WTC11 (cell line): Measurements from ENCODE around the gene LRFN2.

Source experiments
- CREB1 ChIP-seq: sonication (generic); formaldehyde crosslinking; IDR thresholded peaks from 2 replicates; pipeline ENCODE4 v1.8.0; 2023; ENCODE audit warnings: mild to moderate bottlenecking, missing genetic modification reagents
- ETV6 ChIP-seq: sonication (generic); formaldehyde crosslinking; IDR thresholded peaks from 2 replicates; pipeline ENCODE4 v1.8.1; 2022; ENCODE audit warnings: mild to moderate bottlenecking, missing genetic modification reagents
- GABPB1 ChIP-seq: sonication (generic); formaldehyde crosslinking; IDR thresholded peaks from 2 replicates; pipeline ENCODE4 v1.8.1; 2023; ENCODE audit warnings: mild to moderate bottlenecking, missing genetic modification reagents
- GTF2I ChIP-seq: fragments of 250-450 bp; sonication (Bioruptor Pico); conservative IDR thresholded peaks from 2 replicates; pipeline ENCODE4 v1.4.0; 2021; ENCODE audit warnings: mild to moderate bottlenecking
- MAX ChIP-seq: sonication (generic); formaldehyde crosslinking; IDR thresholded peaks from 2 replicates; pipeline ENCODE4 v1.8.0; 2022; ENCODE audit warnings: mild to moderate bottlenecking, missing genetic modification reagents
- MXD4 ChIP-seq: fragments of 250-450 bp; sonication (Bioruptor Pico); IDR thresholded peaks from 2 replicates; pipeline ENCODE4 v1.8.0; 2021; ENCODE audit warnings: mild to moderate bottlenecking, moderate library complexity, borderline replicate concordance
- TEAD4 ChIP-seq: sonication (generic); formaldehyde crosslinking; IDR thresholded peaks from 2 replicates; pipeline ENCODE4 v1.8.0; 2022; ENCODE audit warnings: mild to moderate bottlenecking, missing genetic modification reagents
- TP53 ChIP-seq: sonication (generic); formaldehyde crosslinking; IDR thresholded peaks from 2 replicates; pipeline ENCODE4 v1.8.1; 2023; ENCODE audit warnings: mild to moderate bottlenecking, missing genetic modification reagents
- ZNF121 ChIP-seq: sonication (generic); formaldehyde crosslinking; IDR thresholded peaks from 2 replicates; pipeline ENCODE4 v1.8.0; 2023; ENCODE audit warnings: missing genetic modification reagents
- TF ChIP-seq, protein P1 (sequence below): fragments of 200-600 bp; IDR thresholded peaks from 2 replicates; pipeline ENCODE4 v1.8.0; 2022; ENCODE audit warnings: antibody characterized with exemption

GRCh38 chr6:40538556-40538955, 48.6 kb downstream of the LRFN2 start:
- TF ChIP-seq, protein P1, sequence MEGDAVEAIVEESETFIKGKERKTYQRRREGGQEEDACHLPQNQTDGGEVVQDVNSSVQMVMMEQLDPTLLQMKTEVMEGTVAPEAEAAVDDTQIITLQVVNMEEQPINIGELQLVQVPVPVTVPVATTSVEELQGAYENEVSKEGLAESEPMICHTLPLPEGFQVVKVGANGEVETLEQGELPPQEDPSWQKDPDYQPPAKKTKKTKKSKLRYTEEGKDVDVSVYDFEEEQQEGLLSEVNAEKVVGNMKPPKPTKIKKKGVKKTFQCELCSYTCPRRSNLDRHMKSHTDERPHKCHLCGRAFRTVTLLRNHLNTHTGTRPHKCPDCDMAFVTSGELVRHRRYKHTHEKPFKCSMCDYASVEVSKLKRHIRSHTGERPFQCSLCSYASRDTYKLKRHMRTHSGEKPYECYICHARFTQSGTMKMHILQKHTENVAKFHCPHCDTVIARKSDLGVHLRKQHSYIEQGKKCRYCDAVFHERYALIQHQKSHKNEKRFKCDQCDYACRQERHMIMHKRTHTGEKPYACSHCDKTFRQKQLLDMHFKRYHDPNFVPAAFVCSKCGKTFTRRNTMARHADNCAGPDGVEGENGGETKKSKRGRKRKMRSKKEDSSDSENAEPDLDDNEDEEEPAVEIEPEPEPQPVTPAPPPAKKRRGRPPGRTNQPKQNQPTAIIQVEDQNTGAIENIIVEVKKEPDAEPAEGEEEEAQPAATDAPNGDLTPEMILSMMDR = no peak
- no peak for TF ChIP-seq MXD4
- TF ChIP-seq MAX = no peak
- TF ChIP-seq ZNF121 = no peak
- no peak for TF ChIP-seq CREB1
- no peak for TF ChIP-seq GABPB1 (CRISPR knock-in tag)
- no peak for TF ChIP-seq ETV6 (CRISPR knock-in tag)
- TF ChIP-seq TP53 (CRISPR knock-in tag) = no peak
- TF ChIP-seq GTF2I (CRISPR knock-in tag) = no peak
- TF ChIP-seq TEAD4 (CRISPR knock-in tag) = no peak
